ENCODE data around the gene COL25A1.

The COL25A1 gene

DNA sequence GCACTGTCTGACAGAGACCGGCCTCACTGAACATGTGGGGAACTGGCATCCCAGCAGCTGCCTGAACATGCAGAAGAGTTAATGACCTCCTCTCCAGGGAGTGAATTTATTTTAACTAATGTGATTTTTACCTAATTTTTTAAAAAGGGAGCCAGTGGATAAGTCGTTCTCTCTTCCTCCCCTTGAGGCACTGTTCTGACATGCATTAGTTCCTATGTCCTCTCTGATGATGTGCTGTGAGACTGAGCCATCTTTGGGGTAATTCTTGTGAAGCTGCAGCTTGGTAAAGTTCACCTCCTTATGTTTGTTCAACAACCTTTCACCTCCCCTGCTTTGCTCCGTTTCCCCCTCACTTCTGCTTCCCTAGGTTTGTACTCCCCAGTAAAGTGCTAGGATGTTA lies 139.7 kb downstream of the COL25A1 start:
- TF ChIP-seq ZFX (IDR thresholded peaks at IDR 0.05) = no peak
- TF ChIP-seq, protein P1, sequence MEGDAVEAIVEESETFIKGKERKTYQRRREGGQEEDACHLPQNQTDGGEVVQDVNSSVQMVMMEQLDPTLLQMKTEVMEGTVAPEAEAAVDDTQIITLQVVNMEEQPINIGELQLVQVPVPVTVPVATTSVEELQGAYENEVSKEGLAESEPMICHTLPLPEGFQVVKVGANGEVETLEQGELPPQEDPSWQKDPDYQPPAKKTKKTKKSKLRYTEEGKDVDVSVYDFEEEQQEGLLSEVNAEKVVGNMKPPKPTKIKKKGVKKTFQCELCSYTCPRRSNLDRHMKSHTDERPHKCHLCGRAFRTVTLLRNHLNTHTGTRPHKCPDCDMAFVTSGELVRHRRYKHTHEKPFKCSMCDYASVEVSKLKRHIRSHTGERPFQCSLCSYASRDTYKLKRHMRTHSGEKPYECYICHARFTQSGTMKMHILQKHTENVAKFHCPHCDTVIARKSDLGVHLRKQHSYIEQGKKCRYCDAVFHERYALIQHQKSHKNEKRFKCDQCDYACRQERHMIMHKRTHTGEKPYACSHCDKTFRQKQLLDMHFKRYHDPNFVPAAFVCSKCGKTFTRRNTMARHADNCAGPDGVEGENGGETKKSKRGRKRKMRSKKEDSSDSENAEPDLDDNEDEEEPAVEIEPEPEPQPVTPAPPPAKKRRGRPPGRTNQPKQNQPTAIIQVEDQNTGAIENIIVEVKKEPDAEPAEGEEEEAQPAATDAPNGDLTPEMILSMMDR (conservative IDR thresholded peaks at IDR 0.05) = no peak; the same call in 1 of the 2 replicates
- no peak overlapping the region for H3K27ac ChIP-seq

DNA sequence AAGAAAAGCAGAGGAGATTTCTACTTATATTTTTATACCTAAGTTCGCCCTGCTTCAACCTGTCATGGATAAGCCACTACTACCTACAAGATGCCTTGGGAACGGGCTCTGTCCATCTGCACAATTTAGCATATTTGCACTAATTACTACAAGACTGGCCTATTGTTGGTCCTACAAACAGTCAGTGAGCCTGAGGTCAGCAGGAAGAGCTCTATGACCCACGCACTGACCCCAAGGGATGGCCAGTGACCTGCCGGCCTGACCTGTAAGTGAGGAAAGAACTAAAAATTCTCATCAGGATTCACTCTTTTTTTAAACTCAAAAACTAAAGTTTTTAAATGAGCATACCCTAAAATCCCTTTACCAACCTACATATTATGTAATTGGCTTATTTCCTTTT lies 142.0 kb downstream of the COL25A1 start:
- no peak for TF ChIP-seq ZFX (IDR thresholded peaks at IDR 0.05)
- TF ChIP-seq, protein P1 (conservative IDR thresholded peaks at IDR 0.05) = no peak
- H3K27ac ChIP-seq = no peak overlapping the region

DNA sequence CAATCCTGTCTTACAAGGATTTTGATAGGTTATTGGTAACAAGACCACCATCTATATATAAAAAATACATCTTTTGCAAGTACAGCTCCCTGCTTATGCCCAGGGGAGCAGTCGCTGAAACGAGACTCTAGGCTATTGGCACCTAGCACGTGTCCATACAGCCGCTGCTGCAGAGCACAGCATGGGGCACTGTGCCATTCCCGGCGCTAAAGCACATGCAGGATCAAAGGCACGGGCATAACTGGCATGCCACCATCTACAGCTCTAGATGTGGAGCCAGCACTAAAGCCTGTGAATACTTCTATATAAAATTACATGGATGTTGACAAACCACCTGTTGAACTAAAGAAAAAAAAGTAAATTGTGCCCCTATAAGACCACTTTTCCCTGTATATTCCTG lies 144.8 kb downstream of the COL25A1 start:
- TF ChIP-seq ZFX (IDR thresholded peaks at IDR 0.05) = no peak
- TF ChIP-seq, protein P1 (conservative IDR thresholded peaks at IDR 0.05) = no peak
- H3K27ac ChIP-seq = no peak overlapping the region

DNA sequence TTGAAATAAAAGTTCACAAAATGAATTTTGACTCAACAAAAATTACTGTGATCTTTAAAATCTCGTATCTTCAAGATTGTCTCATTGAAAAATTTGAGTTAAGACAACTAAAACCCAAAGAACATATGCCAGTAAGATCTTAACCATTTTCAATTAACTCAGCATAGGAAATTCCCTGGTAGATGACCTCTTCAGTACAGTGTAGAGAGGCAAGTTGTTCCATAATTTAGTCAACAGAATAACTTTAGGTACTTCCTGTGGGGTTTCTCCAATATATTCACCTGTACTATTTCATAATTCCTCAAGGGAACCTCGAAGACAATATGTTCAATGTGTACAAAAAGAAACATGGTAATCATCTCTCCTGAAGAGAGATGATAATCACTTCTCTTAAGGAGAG lies 145.3 kb downstream of the COL25A1 start:
- no peak overlapping the region for H3K27ac ChIP-seq

DNA sequence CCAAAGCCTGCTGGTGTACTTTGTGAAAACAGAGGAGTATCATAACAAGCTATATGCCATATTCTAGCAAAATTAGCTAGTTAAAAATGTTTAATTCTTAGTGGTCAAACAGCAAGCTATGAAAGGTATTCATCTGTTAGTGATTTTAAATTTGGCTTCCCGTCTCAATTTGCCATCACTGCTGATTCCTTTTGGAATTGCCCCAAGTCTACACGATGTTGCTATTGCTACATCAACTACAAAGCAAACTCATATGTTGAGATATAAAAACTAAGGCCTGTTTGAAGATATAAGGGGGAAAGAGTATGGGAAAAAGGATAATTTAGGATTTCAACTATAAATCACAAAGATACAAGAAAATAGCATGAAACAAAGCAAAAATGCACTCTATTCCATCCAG lies 146.1 kb downstream of the COL25A1 start:
- H3K27ac ChIP-seq = no peak overlapping the region
- TF ChIP-seq ZFX (IDR thresholded peaks at IDR 0.05) = no peak
- TF ChIP-seq, protein P1 (conservative IDR thresholded peaks at IDR 0.05) = no peak

More for the DNA sequence above, 145.3 kb downstream of the COL25A1 start:
- TF ChIP-seq, protein P1 (conservative IDR thresholded peaks at IDR 0.05) = no peak
- no peak for TF ChIP-seq ZFX (IDR thresholded peaks at IDR 0.05)

DNA sequence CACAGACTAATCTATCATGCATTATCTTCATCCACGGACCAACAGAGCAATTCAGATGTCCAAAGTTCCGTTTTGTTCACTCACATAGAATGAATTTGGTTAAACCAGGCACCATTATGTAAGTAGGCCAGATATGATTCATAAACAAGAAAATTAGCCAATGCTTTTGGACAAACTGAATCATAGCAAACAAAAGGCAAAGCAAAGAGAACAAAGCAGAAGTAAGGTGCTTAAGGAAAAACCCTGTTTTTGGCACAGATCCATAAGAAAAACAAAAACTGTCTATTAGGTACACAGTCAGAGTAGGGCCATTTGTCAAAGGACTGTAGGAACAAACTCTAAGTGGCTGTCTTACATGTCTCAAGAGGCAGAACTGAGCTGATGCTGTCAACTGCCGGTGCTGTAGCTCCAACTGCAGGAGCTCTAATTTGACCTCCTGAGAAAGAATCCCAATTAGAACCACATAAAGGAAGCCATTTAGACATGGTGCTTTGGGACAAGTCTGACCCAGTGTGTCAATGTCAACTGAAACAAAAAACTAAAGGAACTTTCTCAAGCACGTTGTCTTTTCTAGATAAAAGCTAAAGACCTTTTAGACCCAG lies 146.7 kb downstream of the COL25A1 start:
- H3K27ac ChIP-seq = no peak overlapping the region
- TF ChIP-seq, protein P1 (conservative IDR thresholded peaks at IDR 0.05) = no peak
- no peak for TF ChIP-seq ZFX (IDR thresholded peaks at IDR 0.05)

DNA sequence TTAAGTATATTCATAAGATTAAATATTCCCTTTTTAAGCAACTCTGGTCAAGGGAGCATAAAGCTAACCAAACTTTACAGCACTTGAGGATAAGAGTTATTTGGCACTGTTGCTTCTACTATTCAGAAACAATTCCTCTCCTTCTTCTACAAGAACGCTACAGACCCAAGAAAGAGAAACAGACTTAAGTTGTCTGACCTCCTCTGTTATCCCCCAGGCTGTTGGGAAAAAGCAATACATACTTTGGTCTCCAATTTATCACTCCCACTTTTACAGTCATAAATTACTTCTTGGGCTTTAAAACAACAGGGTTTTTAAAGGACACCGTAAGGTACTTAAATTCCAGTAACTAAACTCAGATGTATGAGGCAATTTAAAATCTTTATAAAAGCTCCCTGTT lies 147.4 kb downstream of the COL25A1 start:
- TF ChIP-seq, protein P1 (conservative IDR thresholded peaks at IDR 0.05) = no peak
- TF ChIP-seq ZFX (IDR thresholded peaks at IDR 0.05) = no peak
- no peak overlapping the region for H3K27ac ChIP-seq
